HepG2 (cell line): Measurements from ENCODE around the gene MYLK3. TPM values are rescaled to one million over a fixed set of nuclear protein-coding genes. Genes with fewer than 3 reads are reported as not detected.

ENCODE experiments used
- ATAC-seq: fragments of 200-7000 bp; cut with Tn5 transposase; 3 replicates; pipeline ENCODE4 v1.9.1; 2020; ENCODE audit warnings: mild to moderate bottlenecking, moderate library complexity
- BruUV-seq: library from RNA; stranded (reverse); fragments of 400-500 nt; replicated peaks from 2 replicates; lab custom pipeline; 2021; lab: Mats Ljungman, UMichigan
- CTCF ChIA-PET: fragments of 300-600 bp; formaldehyde crosslinking; extraction: SDS; loops from one replicate; lab custom pipeline; 2021; ENCODE audit warnings: low total read pairs, inconsistent platforms, low intra/inter-chr PET ratio; lab: Yijun Ruan, JAX
- POLR2A ChIA-PET: fragments of 350-600 bp; sonication (Branson Sonifier 250); formaldehyde crosslinking; loops from one replicate; lab custom pipeline; 2020; ENCODE audit warnings: antibody characterized with exemption, inconsistent platforms; lab: Yijun Ruan, JAX
- DNase-seq: peaks from one replicate; pipeline ENCODE4 v3.0.0-alpha.2; 2015; ENCODE audit warnings: low spot score
- FAIRE-seq: peaks from 3 replicates; lab custom pipeline; 2011; peaks lifted over from hg19 to GRCh38; lab: Jason Lieb, UNC
- H2AFZ ChIP-seq: one replicate; pipeline ENCODE4 v1.6.1; 2011; ENCODE audit warnings: low read length, inconsistent platforms
- H3K27ac ChIP-seq: fragments of 300-600 bp; 3 replicates; pipeline ENCODE4 v1.8.0; 2011; ENCODE audit warnings: mixed run types, mild to moderate bottlenecking, mixed read lengths, low read length, inconsistent platforms; ENCODE audit not compliant: insufficient read depth; ENCODE audit errors: extremely low read length
- H3K27me3 ChIP-seq, 2 experiments: fragments of 200-600 bp in 1 of 2; 2 replicates in 1 of 2; 3 replicates in 1 of 2; pipeline versions ENCODE4 v1.6.0 to v1.8.0; 2011; ENCODE audit warnings: low read length in 2 of 2, mild to moderate bottlenecking in 2 of 2, moderate library complexity in 2 of 2, inconsistent platforms in 1 of 2; ENCODE audit not compliant: insufficient read depth in 2 of 2, control insufficient read depth in 1 of 2
- H3K36me3 ChIP-seq, 2 experiments: fragments of 200-600 bp in 1 of 2; replicated peaks in 1 of 2; 2 replicates in 1 of 2; 3 replicates in 1 of 2; pipeline versions ENCODE4 v1.5.1 to v1.8.0; 2011; ENCODE audit warnings: low read length in 2 of 2, inconsistent platforms in 1 of 2; ENCODE audit not compliant: insufficient read depth in 2 of 2, control insufficient read depth in 1 of 2
- H3K4me1 ChIP-seq: 2 replicates; pipeline ENCODE4 v1.5.1; 2012; ENCODE audit warnings: low read length, inconsistent platforms; ENCODE audit not compliant: insufficient read depth
- H3K4me2 ChIP-seq: 2 replicates; pipeline ENCODE4 v1.6.0; 2011; ENCODE audit warnings: low read depth, low read length, inconsistent platforms
- H3K4me3 ChIP-seq, 3 experiments: fragments of 200-600 bp in 1 of 3; sonication (generic), shearing (Covaris generic) in 1 of 3; replicated peaks in 1 of 3; 2 replicates each; pipeline ENCODE4 v1.5.1; 2011 to 2016; ENCODE audit warnings: low read length in 3 of 3, inconsistent platforms in 2 of 3, low read depth in 2 of 3, mild to moderate bottlenecking in 2 of 3, control low read depth in 1 of 3, mixed read lengths in 1 of 3; ENCODE audit not compliant: insufficient read depth in 1 of 3
- H3K79me2 ChIP-seq: one replicate; pipeline ENCODE4 v1.6.1; 2011; ENCODE audit warnings: low read length, inconsistent platforms; ENCODE audit not compliant: insufficient read depth
- H3K9ac ChIP-seq: 2 replicates; pipeline ENCODE4 v1.6.0; 2011; ENCODE audit warnings: mild to moderate bottlenecking, low read depth, low read length, inconsistent platforms; ENCODE audit not compliant: insufficient read depth
- H3K9me3 ChIP-seq: 2 replicates; pipeline ENCODE4 v1.5.1; 2012; ENCODE audit warnings: mild to moderate bottlenecking, low read length
- H4K20me1 ChIP-seq: 2 replicates; pipeline ENCODE4 v1.6.0; 2011; ENCODE audit warnings: inconsistent platforms, mild to moderate bottlenecking, low read length, moderate library complexity; ENCODE audit not compliant: insufficient read depth
- EEA1 ChIP-seq: sonication (generic); formaldehyde crosslinking; IDR thresholded peaks from 2 replicates; pipeline ENCODE4 v1.5.1; 2020; ENCODE audit warnings: mild to moderate bottlenecking, missing genetic modification reagents, borderline replicate concordance
- FOXC1 ChIP-seq: sonication (generic); formaldehyde crosslinking; IDR thresholded peaks from 2 replicates; pipeline ENCODE4 v1.8.0; 2022; ENCODE audit warnings: mild to moderate bottlenecking, missing genetic modification reagents, borderline replicate concordance
- ZMYM3 ChIP-seq: sonication (generic); formaldehyde crosslinking; IDR thresholded peaks from 2 replicates; pipeline ENCODE4 v1.5.1; 2020; ENCODE audit warnings: mild to moderate bottlenecking, missing genetic modification reagents
- ZNF720 ChIP-seq: sonication (generic); formaldehyde crosslinking; IDR thresholded peaks from 2 replicates; pipeline ENCODE4 v1.4.0; 2020; ENCODE audit warnings: missing genetic modification reagents
- WGBS: methylation state at CpG from one replicate; pipeline ENCODE4 v1.1.6; 2017; ENCODE audit warnings: low lambda C conversion rate; 5-methylcytosine and 5-hydroxymethylcytosine counted together
- in situ Hi-C: cut with HindIII; loops from 2 replicates; pipeline ENCODE4 v1.10.0; 2017; ENCODE audit warnings: low pct_unique_long_range_greater_than_20kb; ENCODE audit not compliant: extremely low pct_ligation_motif_present
- intact Hi-C: fragments of 100-400 bp; cut with micrococcal nuclease; formaldehyde crosslinking; loops from one replicate; pipeline ENCODE4 v1.10.0; 2022; ENCODE audit not compliant: unreplicated experiment
- polyA plus RNA-seq, 8 experiments: library from polyadenylated mRNA; depleted of rRNA in 3 of 8; stranded (reverse) in 7 of 8; unstranded in 1 of 8; fragments of >200 nt; fragmentation: Illumina TruSeq in 4 of 8; extraction: Trizol in 4 of 8; gene quantifications; 2 replicates each; pipeline versions ENCODE4 v1.2.1 to v1.2.3, GENCODE V29; 2011 to 2016; ENCODE audit warnings: low read depth in 4 of 8, missing spikeins in 1 of 8, mixed read lengths in 1 of 8; ENCODE audit not compliant: insufficient read depth in 1 of 8
- total RNA-seq, 5 experiments: library from RNA; depleted of rRNA; stranded (reverse); fragments of >200 nt; fragmentation: Illumina TruSeq; extraction: Trizol; gene quantifications; 2 replicates each; pipeline ENCODE4 v1.2.3, GENCODE V29; 2016; ENCODE audit warnings: low read depth in 1 of 5
- TF ChIP-seq, protein P1 (sequence below): sonication (generic); formaldehyde crosslinking; IDR thresholded peaks from 2 replicates; pipeline ENCODE4 v1.4.0; 2020; ENCODE audit warnings: low read depth, missing genetic modification reagents
- TF ChIP-seq, protein P2 (sequence below): IDR thresholded peaks from 2 replicates; pipeline ENCODE4 v1.6.1; 2012; ENCODE audit warnings: low read length, improper control_type of control experiment

The MYLK3 gene
- total and polyA plus RNA-seq, 2 of the 13 experiments (the other 11 are each of a cell fraction or from before 2014, with no cell fraction given), result 0.04 to 0.18 TPM

DNA sequence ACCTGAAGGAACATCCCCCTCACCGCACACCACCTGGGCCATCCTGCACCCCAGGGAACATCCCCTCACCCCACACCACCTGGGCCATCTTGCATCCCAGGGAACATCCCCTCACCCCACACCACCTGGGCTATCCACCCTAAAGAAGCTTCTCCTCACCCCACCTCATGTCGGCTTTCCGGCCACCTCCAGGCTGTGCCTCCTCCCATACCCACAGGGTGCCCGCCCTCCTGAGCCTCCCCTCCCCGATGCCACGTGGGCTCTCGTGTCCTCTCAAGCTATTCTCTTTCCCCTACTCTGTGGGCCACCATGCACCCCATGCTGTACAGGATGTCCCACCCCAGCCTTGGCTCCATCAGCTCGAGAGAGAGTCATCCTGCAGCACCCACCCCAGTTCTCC, 18.0 kb downstream of the MYLK3 start (continued):
- TF ChIP-seq, protein P1, sequence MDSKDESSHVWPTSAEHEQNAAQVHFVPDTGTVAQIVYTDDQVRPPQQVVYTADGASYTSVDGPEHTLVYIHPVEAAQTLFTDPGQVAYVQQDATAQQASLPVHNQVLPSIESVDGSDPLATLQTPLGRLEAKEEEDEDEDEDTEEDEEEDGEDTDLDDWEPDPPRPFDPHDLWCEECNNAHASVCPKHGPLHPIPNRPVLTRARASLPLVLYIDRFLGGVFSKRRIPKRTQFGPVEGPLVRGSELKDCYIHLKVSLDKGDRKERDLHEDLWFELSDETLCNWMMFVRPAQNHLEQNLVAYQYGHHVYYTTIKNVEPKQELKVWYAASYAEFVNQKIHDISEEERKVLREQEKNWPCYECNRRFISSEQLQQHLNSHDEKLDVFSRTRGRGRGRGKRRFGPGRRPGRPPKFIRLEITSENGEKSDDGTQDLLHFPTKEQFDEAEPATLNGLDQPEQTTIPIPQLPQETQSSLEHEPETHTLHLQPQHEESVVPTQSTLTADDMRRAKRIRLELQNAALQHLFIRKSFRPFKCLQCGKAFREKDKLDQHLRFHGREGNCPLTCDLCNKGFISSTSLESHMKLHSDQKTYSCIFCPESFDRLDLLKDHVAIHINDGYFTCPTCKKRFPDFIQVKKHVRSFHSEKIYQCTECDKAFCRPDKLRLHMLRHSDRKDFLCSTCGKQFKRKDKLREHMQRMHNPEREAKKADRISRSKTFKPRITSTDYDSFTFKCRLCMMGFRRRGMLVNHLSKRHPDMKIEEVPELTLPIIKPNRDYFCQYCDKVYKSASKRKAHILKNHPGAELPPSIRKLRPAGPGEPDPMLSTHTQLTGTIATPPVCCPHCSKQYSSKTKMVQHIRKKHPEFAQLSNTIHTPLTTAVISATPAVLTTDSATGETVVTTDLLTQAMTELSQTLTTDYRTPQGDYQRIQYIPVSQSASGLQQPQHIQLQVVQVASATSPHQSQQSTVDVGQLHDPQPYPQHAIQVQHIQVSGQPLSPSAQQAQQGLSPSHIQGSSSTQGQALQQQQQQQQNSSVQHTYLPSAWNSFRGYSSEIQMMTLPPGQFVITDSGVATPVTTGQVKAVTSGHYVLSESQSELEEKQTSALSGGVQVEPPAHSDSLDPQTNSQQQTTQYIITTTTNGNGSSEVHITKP (CRISPR knock-in tag), result no peak
- TF ChIP-seq, protein P2, sequence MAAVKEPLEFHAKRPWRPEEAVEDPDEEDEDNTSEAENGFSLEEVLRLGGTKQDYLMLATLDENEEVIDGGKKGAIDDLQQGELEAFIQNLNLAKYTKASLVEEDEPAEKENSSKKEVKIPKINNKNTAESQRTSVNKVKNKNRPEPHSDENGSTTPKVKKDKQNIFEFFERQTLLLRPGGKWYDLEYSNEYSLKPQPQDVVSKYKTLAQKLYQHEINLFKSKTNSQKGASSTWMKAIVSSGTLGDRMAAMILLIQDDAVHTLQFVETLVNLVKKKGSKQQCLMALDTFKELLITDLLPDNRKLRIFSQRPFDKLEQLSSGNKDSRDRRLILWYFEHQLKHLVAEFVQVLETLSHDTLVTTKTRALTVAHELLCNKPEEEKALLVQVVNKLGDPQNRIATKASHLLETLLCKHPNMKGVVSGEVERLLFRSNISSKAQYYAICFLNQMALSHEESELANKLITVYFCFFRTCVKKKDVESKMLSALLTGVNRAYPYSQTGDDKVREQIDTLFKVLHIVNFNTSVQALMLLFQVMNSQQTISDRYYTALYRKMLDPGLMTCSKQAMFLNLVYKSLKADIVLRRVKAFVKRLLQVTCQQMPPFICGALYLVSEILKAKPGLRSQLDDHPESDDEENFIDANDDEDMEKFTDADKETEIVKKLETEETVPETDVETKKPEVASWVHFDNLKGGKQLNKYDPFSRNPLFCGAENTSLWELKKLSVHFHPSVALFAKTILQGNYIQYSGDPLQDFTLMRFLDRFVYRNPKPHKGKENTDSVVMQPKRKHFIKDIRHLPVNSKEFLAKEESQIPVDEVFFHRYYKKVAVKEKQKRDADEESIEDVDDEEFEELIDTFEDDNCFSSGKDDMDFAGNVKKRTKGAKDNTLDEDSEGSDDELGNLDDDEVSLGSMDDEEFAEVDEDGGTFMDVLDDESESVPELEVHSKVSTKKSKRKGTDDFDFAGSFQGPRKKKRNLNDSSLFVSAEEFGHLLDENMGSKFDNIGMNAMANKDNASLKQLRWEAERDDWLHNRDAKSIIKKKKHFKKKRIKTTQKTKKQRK, result no peak
- TF ChIP-seq ZMYM3 (CRISPR knock-in tag), result no peak

DNA sequence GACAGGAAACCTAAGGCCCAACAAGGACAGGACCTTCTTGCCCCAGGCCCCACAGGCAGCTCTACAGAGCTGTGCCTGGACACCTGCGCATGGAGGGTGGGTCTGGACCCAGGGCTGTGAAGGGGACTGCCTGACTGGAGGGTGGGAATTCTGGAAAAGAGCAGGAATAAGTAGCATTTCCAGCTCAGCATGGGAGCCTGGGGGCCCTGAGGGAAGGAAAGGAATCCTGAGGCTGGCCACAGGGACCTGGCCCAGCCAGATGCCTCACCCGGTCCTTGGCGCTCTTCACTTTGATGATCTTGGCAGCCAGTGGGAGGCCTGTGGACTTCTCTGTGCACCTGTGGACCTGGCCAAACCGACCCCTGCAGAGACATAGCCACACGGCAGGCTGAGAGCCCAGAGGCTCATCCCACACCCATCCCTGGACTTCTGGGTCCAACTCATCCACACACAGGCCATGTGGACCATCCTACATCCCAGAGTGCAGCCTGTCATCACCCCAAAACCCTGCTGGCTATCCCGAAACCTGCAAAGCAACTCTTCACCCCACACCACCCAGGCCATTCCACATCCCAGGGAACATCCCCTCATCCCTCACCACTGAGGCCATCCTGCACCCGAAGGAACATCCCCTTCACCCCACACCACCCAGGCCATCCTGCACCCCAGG, 18.7 kb downstream of the MYLK3 start:
- in situ Hi-C loops, result no loop called here
- H3K36me3 ChIP-seq, result no peaks in the 10 kb centered on the region
- TF ChIP-seq FOXC1 (CRISPR knock-in tag) (no peak), ZNF720 (CRISPR knock-in tag) (no peak), EEA1 (no peak)
- TF ChIP-seq, all 625 proteins: peak for 0
- Histone ChIP-seq H3K4me3 (no peak overlapping the region), H3K27me3 (peaks cover 3 to 22% of the 10 kb centered on the region in 2 experiments; a peak in 2 of 5 replicates), H3K79me2 (no peaks in the 10 kb centered on the region), H3K4me1 (no peaks in the 10 kb centered on the region), H3K27ac (no peak overlapping the region), H3K9ac (no peak overlapping the region), H3K4me2 (no peak overlapping the region), H2AFZ (no peak overlapping the region), H3K9me3 (no peaks in the 10 kb centered on the region), H4K20me1 (no peaks in the 10 kb centered on the region)
- POLR2A ChIA-PET, result no interaction called here
- CTCF ChIA-PET, result no interaction called here
- 39% methylated on average over 4 of the region's 7 CpGs for WGBS
- FAIRE-seq, result no peak
- intact Hi-C loops, result no loop called here
- DNase-seq, result no peak
- ATAC-seq, result no peak
- no TSS peak for BruUV-seq
